Loucy (cell line): Measurements from ENCODE around the gene TSPAN9.

ENCODE experiments used
- H2AFZ ChIP-seq: fragments of 200-600 bp; sonication (generic); 2 replicates; pipeline ENCODE4 v1.6.0; 2016; ENCODE audit warnings: antibody characterized with exemption, mild to moderate bottlenecking, low read length, moderate library complexity
- H3F3A ChIP-seq: fragments of 200-600 bp; 2 replicates; pipeline ENCODE4 v1.6.0; 2016; ENCODE audit warnings: antibody characterized with exemption, low read depth, mild to moderate bottlenecking
- H3K27me3 ChIP-seq: fragments of 200-600 bp; sonication (generic); 2 replicates; pipeline ENCODE4 v1.6.1; 2014; ENCODE audit warnings: low read length, mild to moderate bottlenecking; ENCODE audit not compliant: insufficient read depth, poor library complexity, severe bottlenecking
- H3K36me3 ChIP-seq: fragments of 200-600 bp; sonication (generic); 2 replicates; pipeline ENCODE4 v1.6.1; 2016; ENCODE audit warnings: low read length; ENCODE audit not compliant: insufficient read depth
- H3K4me1 ChIP-seq: fragments of 200-600 bp; sonication (generic); 2 replicates; pipeline ENCODE4 v1.5.1; 2014; ENCODE audit warnings: low read length, mild to moderate bottlenecking; ENCODE audit not compliant: insufficient read depth, poor library complexity, severe bottlenecking
- H3K4me2 ChIP-seq: fragments of 200-600 bp; sonication (generic); 2 replicates; pipeline ENCODE4 v1.6.0; 2014; ENCODE audit warnings: antibody characterized with exemption, low read length, low read depth, mild to moderate bottlenecking; ENCODE audit not compliant: poor library complexity, severe bottlenecking
- H3K4me3 ChIP-seq: fragments of 200-600 bp; sonication (generic); 2 replicates; pipeline ENCODE4 v1.5.1; 2014; ENCODE audit warnings: low read length, mild to moderate bottlenecking, mixed read lengths; ENCODE audit not compliant: poor library complexity, severe bottlenecking
- H3K79me2 ChIP-seq: fragments of 200-600 bp; sonication (generic); 2 replicates; pipeline ENCODE4 v1.6.1; 2014; ENCODE audit warnings: low read length; ENCODE audit not compliant: insufficient read depth
- H3K9ac ChIP-seq: fragments of 200-600 bp; sonication (generic); 2 replicates; pipeline ENCODE4 v1.6.0; 2014; ENCODE audit warnings: mild to moderate bottlenecking, low read depth, low read length, moderate library complexity; ENCODE audit not compliant: poor library complexity, severe bottlenecking
- H3K9me2 ChIP-seq: fragments of 200-600 bp; sonication (generic); replicated peaks from 2 replicates; pipeline ENCODE4 v1.6.1; 2016; ENCODE audit warnings: low read depth, low read length, mixed read lengths
- H3K9me3 ChIP-seq: fragments of 200-600 bp; sonication (generic); 2 replicates; pipeline ENCODE4 v1.6.1; 2014; ENCODE audit warnings: mild to moderate bottlenecking, antibody characterized with exemption, low read length, low read depth; ENCODE audit not compliant: insufficient read depth
- H4K20me1 ChIP-seq: fragments of 200-600 bp; sonication (generic); 2 replicates; pipeline ENCODE4 v1.6.0; 2014; ENCODE audit warnings: antibody characterized with exemption, low read length, mild to moderate bottlenecking; ENCODE audit not compliant: insufficient read depth, poor library complexity, severe bottlenecking
- EZH2phosphoT487 ChIP-seq: fragments of 200-600 bp; IDR thresholded peaks from 2 replicates; pipeline ENCODE4 v1.6.1; 2018; ENCODE audit warnings: antibody characterized with exemption, mild to moderate bottlenecking, moderate library complexity, borderline replicate concordance
- TF ChIP-seq, protein P1 (sequence below): fragments of 200-600 bp; sonication (generic); conservative IDR thresholded peaks from 2 replicates; pipeline ENCODE4 v1.5.1; 2014; ENCODE audit warnings: mild to moderate bottlenecking, antibody characterized with exemption, low read length

The TSPAN9 gene

DNA sequence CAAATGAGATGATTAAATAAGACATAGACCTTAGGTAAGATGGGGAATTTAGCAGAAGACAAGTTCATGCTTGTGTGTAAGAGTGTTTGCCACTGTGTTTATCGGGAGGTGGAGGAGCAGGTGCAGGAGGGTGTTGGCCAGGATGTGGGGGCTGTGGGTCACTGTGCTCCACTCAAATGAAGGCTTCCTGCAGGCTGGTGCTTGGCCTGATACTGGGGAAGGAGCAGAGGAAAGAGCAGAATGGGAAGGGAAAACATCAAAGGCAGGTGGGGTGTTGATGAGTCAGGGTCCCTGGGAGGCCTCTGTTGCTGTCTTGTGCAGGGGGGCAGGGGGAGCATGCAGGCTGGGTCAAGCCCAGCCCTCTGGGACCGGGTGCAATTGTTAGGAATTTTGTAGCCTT is 126.5 kb downstream of the TSPAN9 start:
- H3K27me3 ChIP-seq: no peaks in the 10 kb centered on the region
- H3K4me2 ChIP-seq: no peak overlapping the region
- no peaks in the 10 kb centered on the region for H3F3A ChIP-seq
- no peaks in the 10 kb centered on the region for H3K9me2 ChIP-seq
- no peak overlapping the region for H3K9ac ChIP-seq
- H3K36me3 ChIP-seq: no peaks in the 10 kb centered on the region
- H3K4me3 ChIP-seq: no peak overlapping the region
- TF ChIP-seq, protein P1, sequence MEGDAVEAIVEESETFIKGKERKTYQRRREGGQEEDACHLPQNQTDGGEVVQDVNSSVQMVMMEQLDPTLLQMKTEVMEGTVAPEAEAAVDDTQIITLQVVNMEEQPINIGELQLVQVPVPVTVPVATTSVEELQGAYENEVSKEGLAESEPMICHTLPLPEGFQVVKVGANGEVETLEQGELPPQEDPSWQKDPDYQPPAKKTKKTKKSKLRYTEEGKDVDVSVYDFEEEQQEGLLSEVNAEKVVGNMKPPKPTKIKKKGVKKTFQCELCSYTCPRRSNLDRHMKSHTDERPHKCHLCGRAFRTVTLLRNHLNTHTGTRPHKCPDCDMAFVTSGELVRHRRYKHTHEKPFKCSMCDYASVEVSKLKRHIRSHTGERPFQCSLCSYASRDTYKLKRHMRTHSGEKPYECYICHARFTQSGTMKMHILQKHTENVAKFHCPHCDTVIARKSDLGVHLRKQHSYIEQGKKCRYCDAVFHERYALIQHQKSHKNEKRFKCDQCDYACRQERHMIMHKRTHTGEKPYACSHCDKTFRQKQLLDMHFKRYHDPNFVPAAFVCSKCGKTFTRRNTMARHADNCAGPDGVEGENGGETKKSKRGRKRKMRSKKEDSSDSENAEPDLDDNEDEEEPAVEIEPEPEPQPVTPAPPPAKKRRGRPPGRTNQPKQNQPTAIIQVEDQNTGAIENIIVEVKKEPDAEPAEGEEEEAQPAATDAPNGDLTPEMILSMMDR: no peak
- TF ChIP-seq EZH2phosphoT487: no peak
- no peaks in the 10 kb centered on the region for H3K4me1 ChIP-seq
- no peaks in the 10 kb centered on the region for H4K20me1 ChIP-seq
- H3K79me2 ChIP-seq: no peaks in the 10 kb centered on the region
- no peak overlapping the region for H2AFZ ChIP-seq
- H3K9me3 ChIP-seq: no peaks in the 10 kb centered on the region

DNA sequence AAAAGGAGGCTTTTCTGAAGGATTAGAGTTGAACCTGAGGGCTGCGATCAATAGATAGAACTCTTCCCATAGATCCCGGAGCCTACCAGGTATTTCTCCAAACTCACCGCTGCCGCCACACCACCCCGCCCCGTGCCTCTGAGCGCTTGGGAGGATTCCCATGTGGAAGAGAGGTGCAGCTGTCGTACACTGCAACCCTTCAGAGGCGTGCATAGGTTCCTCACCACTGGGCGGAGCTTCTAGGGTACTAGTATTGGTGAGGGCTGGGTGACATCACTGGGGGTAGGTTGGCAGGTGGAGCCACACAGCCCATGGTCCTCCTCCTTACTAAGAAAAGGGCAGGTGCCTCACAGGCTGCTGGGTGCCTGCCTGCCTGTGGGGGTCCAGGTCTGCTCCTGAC is 127.0 kb downstream of the TSPAN9 start:
- Histone ChIP-seq H3K9ac (no peak overlapping the region), H4K20me1 (no peaks in the 10 kb centered on the region), H3F3A (no peaks in the 10 kb centered on the region), H2AFZ (no peak overlapping the region), H3K36me3 (no peaks in the 10 kb centered on the region), H3K9me2 (no peaks in the 10 kb centered on the region), H3K79me2 (no peaks in the 10 kb centered on the region), H3K4me1 (no peaks in the 10 kb centered on the region), H3K9me3 (no peaks in the 10 kb centered on the region), H3K27me3 (no peaks in the 10 kb centered on the region), H3K4me2 (no peak overlapping the region), H3K4me3 (no peak overlapping the region)
- TF ChIP-seq, protein P1: no peak; the same call in 1 of the 2 replicates
- TF ChIP-seq EZH2phosphoT487: no peak

DNA sequence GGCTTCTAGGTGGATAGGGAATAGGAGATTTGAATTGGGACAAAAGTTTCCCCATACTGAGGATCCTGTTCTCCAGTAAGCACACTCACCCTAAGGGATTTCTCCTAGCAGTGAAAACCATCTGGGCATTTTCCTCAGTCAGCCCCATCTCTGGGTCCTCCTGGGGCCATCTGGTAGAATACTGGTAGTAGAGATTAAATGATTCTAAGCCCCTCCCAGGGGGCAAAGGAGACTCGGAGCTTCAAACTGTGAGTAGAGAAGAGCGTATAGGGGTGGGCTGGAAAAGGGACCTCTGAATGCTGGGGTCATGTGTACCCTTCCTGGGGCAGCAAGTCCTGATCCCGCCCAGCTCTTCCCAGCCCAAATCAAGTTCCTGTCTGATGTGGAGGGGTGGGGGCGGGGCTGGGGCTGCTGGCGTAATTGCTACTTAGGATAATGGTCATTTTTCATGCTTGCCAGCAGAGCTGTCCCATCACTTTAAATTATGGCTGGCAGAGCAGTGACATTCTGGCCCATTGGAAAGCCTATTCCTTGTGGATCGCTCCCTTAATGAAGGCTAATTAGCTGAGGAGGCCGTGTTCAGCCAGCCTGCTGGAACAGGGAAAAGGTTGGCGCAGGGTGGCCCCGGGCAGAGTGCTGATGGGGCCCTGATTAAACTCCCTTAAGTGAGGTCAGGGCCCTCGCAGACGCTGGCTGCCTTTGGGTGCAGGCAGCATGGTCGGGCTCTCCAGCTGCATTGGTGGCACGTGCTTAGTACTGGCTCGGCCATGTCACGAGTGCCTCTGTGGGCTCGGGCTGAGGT is 127.8 kb downstream of the TSPAN9 start:
- no peaks in the 10 kb centered on the region for H4K20me1 ChIP-seq
- H3K9me3 ChIP-seq: no peaks in the 10 kb centered on the region
- no peaks in the 10 kb centered on the region for H3K27me3 ChIP-seq
- no peaks in the 10 kb centered on the region for H3K4me1 ChIP-seq
- no peak overlapping the region for H3K4me2 ChIP-seq
- H3F3A ChIP-seq: no peaks in the 10 kb centered on the region
- H3K4me3 ChIP-seq: no peak overlapping the region
- no peaks in the 10 kb centered on the region for H3K9me2 ChIP-seq
- H3K9ac ChIP-seq: no peak overlapping the region
- no peaks in the 10 kb centered on the region for H3K79me2 ChIP-seq
- no peak overlapping the region for H2AFZ ChIP-seq
- no peaks in the 10 kb centered on the region for H3K36me3 ChIP-seq
- TF ChIP-seq, protein P1: no peak
- TF ChIP-seq EZH2phosphoT487: no peak
